Uterus (tissue), 4 donors: ENCODE data around the gene HOXC13. TPM values are rescaled to one million over a fixed set of nuclear protein-coding genes. Genes with fewer than 3 reads are reported as not detected.

Experiments
- DNase-seq, 2 donors: peaks; one replicate each; pipeline ENCODE4 v3.0.0-alpha.2; 2019 to 2020
- H3K27ac ChIP-seq, 2 donors: fragments of 200-600 bp; sonication (generic); 1 replicate in 1 of 2; 2 replicates in 1 of 2; pipeline ENCODE4 v1.5.1; 2016 to 2018
- H3K27me3 ChIP-seq, 2 donors: fragments of 200-600 bp; sonication (generic); one replicate each; pipeline ENCODE4 v1.5.1; 2018 to 2019; ENCODE audit warnings: control low read depth in 1 of 2
- H3K36me3 ChIP-seq, 2 donors: fragments of 200-600 bp; sonication (generic); one replicate each; pipeline ENCODE4 v1.5.1; 2019; ENCODE audit warnings: control low read depth in 1 of 2
- H3K4me1 ChIP-seq, 2 donors: fragments of 200-600 bp; sonication (generic); one replicate each; pipeline ENCODE4 v1.5.1; 2018 to 2019; ENCODE audit warnings: control low read depth in 1 of 2
- H3K4me3 ChIP-seq, 2 donors: fragments of 200-600 bp; sonication (generic); 1 replicate in 1 of 2; 2 replicates in 1 of 2; pipeline ENCODE4 v1.5.1; 2018 to 2019; ENCODE audit warnings: mild to moderate bottlenecking in 1 of 2
- H3K9me3 ChIP-seq, 2 donors: fragments of 200-600 bp; sonication (generic); one replicate each; pipeline ENCODE4 v1.5.1; 2019; ENCODE audit warnings: control low read depth in 1 of 2
- CTCF ChIP-seq, 4 experiments: fragments of 200-600 bp in 2 of 4; fragments of 450-650 bp in 2 of 4; sonication (generic) in 2 of 4; IDR thresholded peaks; one replicate each; pipeline ENCODE4 v1.5.1; 2016 to 2019; ENCODE audit warnings: antibody characterized with exemption in 4 of 4, mild to moderate bottlenecking in 2 of 4, moderate library complexity in 1 of 4
- POLR2A ChIP-seq, 2 donors: fragments of 450-650 bp; IDR thresholded peaks; one replicate each; pipeline ENCODE4 v1.6.1; 2016; ENCODE audit warnings: antibody characterized with exemption in 2 of 2, mild to moderate bottlenecking in 1 of 2, moderate library complexity in 1 of 2
- intact Hi-C: fragments of 100-400 bp; cut with DNase I; formaldehyde crosslinking; loops from one replicate; pipeline ENCODE4 v1.15.1; 2023; ENCODE audit warnings: low total_unique reads
- total RNA-seq, 4 donors: library from RNA; depleted of rRNA in 3 of 4; stranded (reverse); fragments of >200 nt in 3 of 4; gene quantifications; one replicate each; pipeline versions ENCODE4 v1.1.0 to v1.2.4, GENCODE V29; 2014 to 2023
- donor health status: DM: yes; HTN: yes; CAD: no.

HOXC13 gene
- total RNA-seq, 4 donors from 2014 or later: not detected

DNA sequence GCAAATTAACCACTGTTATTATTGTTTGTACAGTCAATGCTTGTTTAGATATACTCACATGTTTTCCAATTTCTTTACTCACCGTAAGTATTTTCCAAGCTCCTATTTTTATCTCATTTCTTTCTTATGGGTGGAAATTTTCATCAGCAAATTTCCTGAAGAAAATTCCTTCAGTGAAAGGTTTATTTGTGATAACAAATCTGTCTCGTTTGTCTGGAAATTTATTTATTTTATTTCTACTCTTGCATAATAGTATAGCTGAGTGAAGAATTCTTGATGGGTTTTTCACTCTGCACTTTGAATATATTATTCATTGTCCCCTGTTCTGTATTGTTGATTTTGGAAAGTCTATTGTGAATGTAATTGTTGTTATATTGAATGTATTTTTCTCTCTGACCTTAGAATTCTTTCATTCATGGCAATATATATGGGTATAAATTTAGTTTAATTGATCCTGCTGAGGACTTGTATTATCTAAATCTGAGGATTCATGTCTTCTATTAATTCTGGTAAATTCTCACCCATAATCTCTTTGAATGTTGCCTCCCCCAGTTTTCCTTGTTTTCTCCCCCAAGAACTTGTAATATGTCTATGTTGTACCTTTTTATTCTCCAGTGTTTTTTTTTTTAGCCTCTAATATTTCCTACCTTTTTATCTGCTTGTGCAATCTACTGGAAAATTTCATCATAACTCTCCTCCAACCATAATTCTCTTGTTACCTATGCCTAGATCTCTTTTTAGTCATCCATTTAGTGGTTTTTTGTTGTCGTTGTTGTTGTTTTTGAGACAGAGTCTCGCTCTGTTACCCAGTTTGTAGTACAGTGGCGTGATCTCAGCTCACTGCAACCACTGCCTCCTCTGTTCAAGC is 21.6 kb upstream of the HOXC13 start:
- intact Hi-C loops: no loop called here
- TF ChIP-seq CTCF (IDR thresholded peaks at IDR 0.05) (no peak), POLR2A (IDR thresholded peaks at IDR 0.05) (no peak)
- Histone ChIP-seq H3K4me1 (no peaks in the 10 kb centered on the region), H3K36me3 (no peaks in the 10 kb centered on the region), H3K4me3 (no peak overlapping the region), H3K27me3 (peaks cover 0 to 54% of the 10 kb centered on the region in 2 donors), H3K9me3 (no peaks in the 10 kb centered on the region), H3K27ac (no peak overlapping the region)
- no peak for DNase-seq

- H3K4me1 ChIP-seq: no peaks in the 10 kb centered on the region
- intact Hi-C loops: no loop called here
- H3K9me3 ChIP-seq: no peaks in the 10 kb centered on the region
- no peak for DNase-seq
- H3K27me3 ChIP-seq: peaks cover 21 to 47% of the 10 kb centered on the region in 2 donors
- no peak overlapping the region for H3K4me3 ChIP-seq
- no peaks in the 10 kb centered on the region for H3K36me3 ChIP-seq
- H3K27ac ChIP-seq: no peak overlapping the region
- no peak for TF ChIP-seq CTCF (IDR thresholded peaks at IDR 0.05)
- no peak for TF ChIP-seq POLR2A (IDR thresholded peaks at IDR 0.05)
These were observed 13.9 kb upstream of the HOXC13 start for GRCh38 chr12:53924521-53925405.

DNA sequence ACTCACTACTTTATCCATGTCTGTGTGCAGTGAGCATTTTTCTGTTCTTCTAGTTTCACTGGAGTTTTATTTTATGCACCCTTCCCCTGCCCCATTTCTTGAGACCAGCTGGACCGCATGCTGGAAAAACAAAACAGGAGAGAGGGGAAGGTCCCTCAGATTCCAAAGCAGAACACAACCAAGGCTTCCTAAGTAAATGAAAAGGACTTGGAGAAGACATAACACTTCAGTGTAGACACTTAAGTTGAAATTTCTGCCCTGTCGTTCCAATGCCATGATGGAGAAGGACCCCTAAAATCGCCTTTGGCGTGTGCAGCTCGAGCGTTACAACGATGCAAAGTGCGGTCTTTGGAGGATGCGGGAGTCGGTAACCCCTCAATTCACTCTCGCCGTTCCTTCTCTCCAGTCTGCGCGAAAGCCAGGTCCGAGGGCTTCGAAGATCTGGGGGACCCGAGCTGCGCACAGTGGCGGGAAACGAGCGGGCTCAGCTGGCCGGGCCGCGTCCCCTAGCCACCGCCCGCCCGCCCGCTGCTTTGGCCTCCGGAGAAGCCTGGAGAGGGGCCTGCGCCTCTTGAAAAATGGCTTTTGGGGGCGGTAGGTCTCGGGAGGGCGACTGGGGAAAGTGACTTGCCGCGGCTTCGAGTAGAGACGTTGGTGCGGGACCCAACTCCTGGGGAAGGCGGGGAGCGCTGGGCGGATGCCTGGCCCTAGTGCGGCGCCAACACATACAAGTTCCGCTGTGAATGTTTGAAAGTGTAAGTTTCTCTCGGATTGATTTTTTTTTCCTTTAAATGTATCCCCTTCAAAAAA is 11.2 kb upstream of the HOXC13 start:
- intact Hi-C loops: no loop called here
- no peak for TF ChIP-seq CTCF (IDR thresholded peaks at IDR 0.05)
- TF ChIP-seq POLR2A (IDR thresholded peaks at IDR 0.05): no peak
- Histone ChIP-seq H3K4me3 (no peak overlapping the region), H3K27ac (no peak overlapping the region), H3K36me3 (no peaks in the 10 kb centered on the region), H3K4me1 (no peaks in the 10 kb centered on the region), H3K27me3 (peaks cover 21 to 66% of the 10 kb centered on the region in 2 donors), H3K9me3 (no peaks in the 10 kb centered on the region)
- DNase-seq: no peak

DNA sequence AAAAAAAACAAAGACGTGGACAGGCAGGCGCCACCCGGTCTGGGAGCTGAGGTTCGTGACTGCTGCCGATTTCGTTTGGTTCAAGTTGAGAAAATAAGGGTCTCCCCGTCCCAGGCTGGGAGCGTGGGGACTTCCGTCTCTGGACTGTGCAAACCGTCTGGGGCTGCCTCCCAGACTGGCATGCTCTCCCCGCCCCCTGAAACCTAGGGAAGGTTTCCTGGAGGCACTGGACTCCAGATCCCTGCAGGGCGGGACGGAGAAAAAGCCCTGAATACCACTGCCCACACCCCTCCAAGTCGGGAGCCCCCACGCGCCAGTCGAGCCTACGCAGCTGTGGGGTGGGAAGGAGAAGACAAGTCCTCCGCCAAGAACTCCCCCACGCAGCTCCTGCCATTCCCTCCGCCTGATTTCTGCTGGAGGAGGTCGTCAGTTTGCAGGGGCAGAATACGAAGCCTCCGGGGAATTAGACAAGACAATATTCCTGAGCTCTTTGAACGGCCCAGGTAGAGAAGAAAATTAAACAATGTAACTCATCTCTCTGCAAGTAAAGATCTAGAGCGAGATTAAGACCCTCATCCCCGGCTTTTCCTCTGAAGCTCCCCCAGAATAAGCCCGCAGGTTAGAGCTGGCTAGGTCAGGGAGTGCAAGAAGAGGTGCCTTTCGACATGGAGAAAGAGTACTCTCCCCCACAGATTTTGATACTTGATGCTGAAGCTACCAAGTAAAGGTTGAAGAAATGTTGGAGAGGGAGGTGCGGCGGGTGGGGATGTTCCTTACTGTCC is 10.4 kb upstream of the HOXC13 start:
- no peak overlapping the region for H3K27ac ChIP-seq
- H3K9me3 ChIP-seq: no peaks in the 10 kb centered on the region
- intact Hi-C loops: no loop called here
- DNase-seq: no peak
- H3K27me3 ChIP-seq: peaks cover 21 to 75% of the 10 kb centered on the region in 2 donors
- H3K4me3 ChIP-seq: no peak overlapping the region
- H3K4me1 ChIP-seq: no peaks in the 10 kb centered on the region
- TF ChIP-seq CTCF (IDR thresholded peaks at IDR 0.05): no peak
- no peak for TF ChIP-seq POLR2A (IDR thresholded peaks at IDR 0.05)
- no peaks in the 10 kb centered on the region for H3K36me3 ChIP-seq
